Suprapubic skin (tissue), 4 donors: Measurements from ENCODE around the gene METTL5. TPM values are rescaled to one million over a fixed set of nuclear protein-coding genes. Genes with fewer than 3 reads are reported as not detected.
A peak's percentile ranks its signal among the peaks of the same experiment; 100 is the strongest.

ENCODE experiments used
- DNase-seq, 2 donors: peaks; one replicate each; pipeline ENCODE4 v3.0.0-alpha.2; 2019; ENCODE audit warnings: low spot score in 2 of 2
- H3K27ac ChIP-seq: fragments of 200-600 bp; sonication (generic); one replicate; pipeline ENCODE4 v1.5.1; 2019
- H3K27me3 ChIP-seq: fragments of 200-600 bp; sonication (generic); one replicate; pipeline ENCODE4 v1.5.1; 2019
- H3K36me3 ChIP-seq: fragments of 200-600 bp; sonication (generic); one replicate; pipeline ENCODE4 v1.5.1; 2019
- H3K4me1 ChIP-seq: fragments of 200-600 bp; sonication (generic); one replicate; pipeline ENCODE4 v1.5.1; 2019
- H3K4me3 ChIP-seq: fragments of 200-600 bp; sonication (generic); one replicate; pipeline ENCODE4 v1.5.1; 2019; ENCODE audit warnings: mild to moderate bottlenecking
- H3K9me3 ChIP-seq: fragments of 200-600 bp; sonication (generic); one replicate; pipeline ENCODE4 v1.5.1; 2019
- EP300 ChIP-seq: sonication (generic); formaldehyde crosslinking; IDR thresholded peaks from one replicate; pipeline ENCODE4 v1.6.1; 2017; ENCODE audit warnings: antibody characterized with exemption
- POLR2A ChIP-seq, 2 donors: fragments of 450-650 bp; IDR thresholded peaks; one replicate each; pipeline ENCODE4 v1.6.1; 2017; ENCODE audit warnings: antibody characterized with exemption in 2 of 2, mild to moderate bottlenecking in 2 of 2, moderate library complexity in 2 of 2
- POLR2AphosphoS5 ChIP-seq, 3 donors: sonication (generic); formaldehyde crosslinking; IDR thresholded peaks; one replicate each; pipeline ENCODE4 v1.6.1; 2017; ENCODE audit warnings: antibody characterized with exemption in 3 of 3
- WGBS: methylation state at CpG from one replicate; pipeline ENCODE4 v1.1.5; 2018; 5-methylcytosine and 5-hydroxymethylcytosine counted together
- total RNA-seq, 4 donors: library from RNA; depleted of rRNA; stranded (reverse); fragments of >200 nt; gene quantifications; one replicate each; pipeline ENCODE4 v1.1.0, GENCODE V29; 2016
- TF ChIP-seq, protein P1 (sequence below), 2 donors: fragments of 200-600 bp in 1 of 2; fragments of 450-650 bp in 1 of 2; sonication (generic) in 1 of 2; IDR thresholded peaks; one replicate each; pipeline ENCODE4 v1.5.1; 2016 to 2019; ENCODE audit warnings: antibody characterized with exemption in 2 of 2, mild to moderate bottlenecking in 1 of 2, moderate library complexity in 1 of 2

METTL5 gene
- total RNA-seq, 4 donors from 2014 or later = 34.8 to 43.9 (median 41.2) TPM

DNA sequence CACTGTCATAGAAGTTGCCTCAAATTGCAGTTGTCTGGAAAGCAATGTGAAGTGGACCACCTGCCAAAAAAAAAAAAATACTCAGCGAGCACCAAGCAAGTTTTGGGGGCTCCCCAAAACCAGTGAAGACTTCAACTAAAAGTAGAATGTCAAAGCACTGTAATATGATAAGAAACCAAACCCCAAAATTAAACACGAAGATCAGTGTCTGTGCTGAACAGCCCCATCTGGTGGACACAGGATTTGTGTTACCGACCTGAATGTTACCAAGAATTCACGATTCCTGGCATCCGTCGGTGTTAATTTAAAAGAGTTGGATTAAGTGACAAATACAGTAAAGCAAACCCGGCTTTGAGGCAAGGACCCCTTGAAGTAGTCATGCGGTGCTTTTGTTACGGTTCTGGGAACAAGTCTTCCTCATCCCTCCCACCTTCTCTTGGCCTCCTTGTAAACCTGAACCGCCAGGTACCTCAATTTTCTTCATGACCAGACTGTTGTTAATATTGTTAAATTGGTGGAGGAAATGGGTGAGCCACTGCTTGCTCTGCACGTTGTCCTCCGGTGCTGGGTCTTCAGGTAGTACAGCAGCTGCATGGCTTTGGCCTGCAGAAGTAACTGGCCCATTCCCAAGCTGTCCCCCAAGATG, 57.3 kb downstream of the METTL5 start:
- no peaks in the 10 kb centered on the region for H3K9me3 ChIP-seq
- no peak for TF ChIP-seq POLR2AphosphoS5 (IDR thresholded peaks at IDR 0.05)
- TF ChIP-seq EP300 = no peak
- TF ChIP-seq, protein P1, sequence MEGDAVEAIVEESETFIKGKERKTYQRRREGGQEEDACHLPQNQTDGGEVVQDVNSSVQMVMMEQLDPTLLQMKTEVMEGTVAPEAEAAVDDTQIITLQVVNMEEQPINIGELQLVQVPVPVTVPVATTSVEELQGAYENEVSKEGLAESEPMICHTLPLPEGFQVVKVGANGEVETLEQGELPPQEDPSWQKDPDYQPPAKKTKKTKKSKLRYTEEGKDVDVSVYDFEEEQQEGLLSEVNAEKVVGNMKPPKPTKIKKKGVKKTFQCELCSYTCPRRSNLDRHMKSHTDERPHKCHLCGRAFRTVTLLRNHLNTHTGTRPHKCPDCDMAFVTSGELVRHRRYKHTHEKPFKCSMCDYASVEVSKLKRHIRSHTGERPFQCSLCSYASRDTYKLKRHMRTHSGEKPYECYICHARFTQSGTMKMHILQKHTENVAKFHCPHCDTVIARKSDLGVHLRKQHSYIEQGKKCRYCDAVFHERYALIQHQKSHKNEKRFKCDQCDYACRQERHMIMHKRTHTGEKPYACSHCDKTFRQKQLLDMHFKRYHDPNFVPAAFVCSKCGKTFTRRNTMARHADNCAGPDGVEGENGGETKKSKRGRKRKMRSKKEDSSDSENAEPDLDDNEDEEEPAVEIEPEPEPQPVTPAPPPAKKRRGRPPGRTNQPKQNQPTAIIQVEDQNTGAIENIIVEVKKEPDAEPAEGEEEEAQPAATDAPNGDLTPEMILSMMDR (IDR thresholded peaks at IDR 0.05) = peak; percentile 26 to 57
- H3K27me3 ChIP-seq = peaks cover 16% of the 10 kb centered on the region
- DNase-seq = no peak
- WGBS = 26% methylated on average over 12 of the region's 12 CpGs
- H3K36me3 ChIP-seq = no peaks in the 10 kb centered on the region
- peaks cover 18% of the 10 kb centered on the region for H3K4me1 ChIP-seq
- H3K4me3 ChIP-seq = no peak overlapping the region
- H3K27ac ChIP-seq = no peak overlapping the region

GRCh38 chr2:169765523-169765922, 59.2 kb downstream of the METTL5 start:
- TF ChIP-seq, protein P1 (IDR thresholded peaks at IDR 0.05) = no peak
- no peak for TF ChIP-seq EP300
- no peak for TF ChIP-seq POLR2A (IDR thresholded peaks at IDR 0.05)
- TF ChIP-seq POLR2AphosphoS5 (IDR thresholded peaks at IDR 0.05) = no peak

DNA sequence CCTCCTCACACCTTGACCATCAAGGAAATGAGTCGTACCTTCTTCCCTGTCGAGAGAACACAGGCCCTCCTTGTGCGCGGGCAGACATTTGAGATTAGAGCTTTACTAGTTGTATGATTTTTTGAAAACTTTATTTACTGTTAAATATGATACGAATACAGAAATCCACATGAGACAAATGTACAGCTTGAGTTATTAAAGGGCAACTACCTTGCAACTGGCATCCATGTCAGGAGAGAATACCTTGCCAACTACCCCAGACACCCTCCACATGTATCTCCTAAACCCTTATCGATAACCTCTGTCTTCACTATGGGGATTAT, 62.8 kb downstream of the METTL5 start:
- TF ChIP-seq, protein P1 (IDR thresholded peaks at IDR 0.05) = no peak
- TF ChIP-seq POLR2A (IDR thresholded peaks at IDR 0.05) = no peak
- TF ChIP-seq EP300 = no peak
- TF ChIP-seq POLR2AphosphoS5 (IDR thresholded peaks at IDR 0.05) = no peak
- H3K4me3 ChIP-seq = no peak overlapping the region
- H3K4me1 ChIP-seq = peaks cover 2% of the 10 kb centered on the region
- H3K36me3 ChIP-seq = no peaks in the 10 kb centered on the region
- no peak overlapping the region for H3K27ac ChIP-seq
- no peaks in the 10 kb centered on the region for H3K9me3 ChIP-seq
- 95% methylated on average over 6 of the region's 6 CpGs for WGBS
- no peak for DNase-seq
- no peaks in the 10 kb centered on the region for H3K27me3 ChIP-seq

More at GRCh38 chr2:169765523-169765922, 59.2 kb downstream of the METTL5 start:
- no peak for DNase-seq
- peaks cover 18% of the 10 kb centered on the region for H3K4me1 ChIP-seq
- H3K9me3 ChIP-seq = no peaks in the 10 kb centered on the region
- no peak overlapping the region for H3K27ac ChIP-seq
- H3K27me3 ChIP-seq = peaks cover 16% of the 10 kb centered on the region
- no peak overlapping the region for H3K4me3 ChIP-seq
- no peaks in the 10 kb centered on the region for H3K36me3 ChIP-seq
- WGBS = 90% methylated on average over 6 of the region's 6 CpGs

Other genes with a start within 250 kb of the METTL5 start
- 10 to 100 TPM; 29.0 to 48.0 (median 31.1) TPM for gene PPIG, start 240.6 kb downstream of the METTL5 start, total RNA-seq
- not detected for gene CFAP210, start 130.5 kb downstream of the METTL5 start, total RNA-seq
- gene PHOSPHO2, start 130.4 kb downstream of the METTL5 start, total RNA-seq = 1 to 10 TPM; 3.5 to 5.6 (median 4.4) TPM
- gene KLHL23, start 91.1 kb downstream of the METTL5 start, total RNA-seq = 1 to 10 TPM in 3 of 4 donors, under 1 TPM in 1; 0.98 to 4.2 (median 3.3) TPM
- gene SSB, start 26.0 kb downstream of the METTL5 start, total RNA-seq = 10 to 100 TPM; 35.5 to 91.0 (median 44.4) TPM
- 100 to 1,000 TPM in 1 of 4 donors, 10 to 100 TPM in 3; 41.9 to 140 (median 60.4) TPM for gene UBR3, start 2.5 kb upstream of the METTL5 start, total RNA-seq